Naive thymus-derived CD4-positive, alpha-beta T cell (primary cell): ENCODE measurements around the gene RNF144A. TPM values are rescaled to one million over a fixed set of nuclear protein-coding genes. Genes with fewer than 3 reads are reported as not detected.
A peak's percentile ranks its signal among the peaks of the same experiment; 100 is the strongest.

Experiments
- ATAC-seq: fragments of 150-1000 bp; cut with Tn5 transposase; 2 replicates; pipeline ENCODE4 v1.10.0; 2021; ENCODE audit warnings: mild to moderate bottlenecking, moderate library complexity
- CTCF ChIA-PET: fragments of 350-600 bp; sonication (Branson Sonifier 250); formaldehyde crosslinking; loops from one replicate; lab custom pipeline; 2021; ENCODE audit warnings: antibody characterized with exemption; lab: Charles Lee
- POLR2A ChIA-PET: fragments of 350-600 bp; sonication (Branson Sonifier 250); formaldehyde crosslinking; loops from one replicate; lab custom pipeline; 2021; ENCODE audit warnings: antibody characterized with exemption, inconsistent platforms; lab: Charles Lee
- DNase-seq, 9 donors: peaks; one replicate each; pipeline versions ENCODE4 v3.0.0 to v3.0.0-alpha.2; 2020 to 2022; ENCODE audit warnings: mixed read lengths in 1 of 9
- H3K27ac ChIP-seq: one replicate; pipeline ENCODE4 v1.7.0; 2013; ENCODE audit warnings: mild to moderate bottlenecking, low read depth, low read length, moderate library complexity
- H3K27me3 ChIP-seq, 2 donors: one replicate each; pipeline ENCODE4 v1.7.0; 2013; ENCODE audit warnings: low read length in 2 of 2, mild to moderate bottlenecking in 2 of 2, moderate library complexity in 2 of 2; ENCODE audit not compliant: control insufficient read depth in 2 of 2, insufficient read depth in 2 of 2
- H3K36me3 ChIP-seq, 3 experiments: 1 replicate in 2 of 3; 2 replicates in 1 of 3; pipeline ENCODE4 v1.7.0; 2013; ENCODE audit warnings: low read length in 3 of 3, mild to moderate bottlenecking in 3 of 3, moderate library complexity in 1 of 3; ENCODE audit not compliant: insufficient read depth in 3 of 3, control insufficient read depth in 2 of 3
- H3K4me1 ChIP-seq, 2 donors: one replicate each; pipeline ENCODE4 v1.7.0; 2013; ENCODE audit warnings: low read length in 2 of 2, mild to moderate bottlenecking in 2 of 2, moderate library complexity in 1 of 2; ENCODE audit not compliant: control insufficient read depth in 2 of 2, insufficient read depth in 2 of 2
- H3K4me3 ChIP-seq: 2 replicates; pipeline ENCODE4 v1.7.0; 2013; ENCODE audit warnings: mild to moderate bottlenecking, low read length
- H3K9me3 ChIP-seq, 3 experiments: 1 replicate in 2 of 3; 2 replicates in 1 of 3; pipeline ENCODE4 v1.7.0; 2013; ENCODE audit warnings: low read length in 3 of 3; ENCODE audit not compliant: control insufficient read depth in 2 of 3
- H3K27ac Mint-ChIP-seq, 9 donors: one replicate each; pipeline ENCODE4 v1.8.0; 2020 to 2022; ENCODE audit warnings: mixed read lengths in 9 of 9, mild to moderate bottlenecking in 8 of 9, moderate library complexity in 5 of 9, inconsistent platforms in 2 of 9
- H3K27me3 Mint-ChIP-seq, 5 donors: one replicate each; pipeline ENCODE4 v1.8.0; 2021 to 2022; ENCODE audit warnings: mixed read lengths in 5 of 5, mild to moderate bottlenecking in 1 of 5
- H3K36me3 Mint-ChIP-seq, 5 donors: one replicate each; pipeline ENCODE4 v1.8.0; 2020 to 2022; ENCODE audit warnings: mixed read lengths in 5 of 5, mild to moderate bottlenecking in 3 of 5, inconsistent platforms in 1 of 5
- H3K4me1 Mint-ChIP-seq, 7 donors: one replicate each; pipeline ENCODE4 v1.8.0; 2020 to 2022; ENCODE audit warnings: mixed read lengths in 7 of 7, mild to moderate bottlenecking in 3 of 7, inconsistent platforms in 1 of 7
- H3K4me3 Mint-ChIP-seq, 10 donors: one replicate each; pipeline ENCODE4 v1.8.0; 2020 to 2022; ENCODE audit warnings: mild to moderate bottlenecking in 10 of 10, mixed read lengths in 10 of 10, moderate library complexity in 6 of 10, inconsistent platforms in 2 of 10
- H3K9me3 Mint-ChIP-seq, 11 donors: one replicate each; pipeline ENCODE4 v1.8.0; 2020 to 2022; ENCODE audit warnings: mixed read lengths in 11 of 11, mild to moderate bottlenecking in 4 of 11, inconsistent platforms in 1 of 11, moderate library complexity in 1 of 11
- intact Hi-C, 2 donors: fragments of 100-400 bp; cut with micrococcal nuclease; formaldehyde crosslinking; loops; one replicate each; pipeline ENCODE4 v1.15.1; 2023
- polyA plus RNA-seq, 2 donors: library from polyadenylated mRNA; unstranded; fragments of 300-500 nt; fragmentation: Illumina TruSeq; gene quantifications; one replicate each; pipeline ENCODE4 v1.2.3, GENCODE V29; 2021
- total RNA-seq, 6 experiments: library from RNA in 5 of 6; stranded (reverse) in 5 of 6; gene quantifications; 1 replicate in 5 of 6; 2 replicates in 1 of 6; pipeline ENCODE4 v1.2.3 and lab custom pipeline; 2021 to 2026

RNF144A gene
- total and polyA plus RNA-seq, 7 experiments from 2014 or later: 21.2 to 74.4 (median 56.3) TPM

DNA sequence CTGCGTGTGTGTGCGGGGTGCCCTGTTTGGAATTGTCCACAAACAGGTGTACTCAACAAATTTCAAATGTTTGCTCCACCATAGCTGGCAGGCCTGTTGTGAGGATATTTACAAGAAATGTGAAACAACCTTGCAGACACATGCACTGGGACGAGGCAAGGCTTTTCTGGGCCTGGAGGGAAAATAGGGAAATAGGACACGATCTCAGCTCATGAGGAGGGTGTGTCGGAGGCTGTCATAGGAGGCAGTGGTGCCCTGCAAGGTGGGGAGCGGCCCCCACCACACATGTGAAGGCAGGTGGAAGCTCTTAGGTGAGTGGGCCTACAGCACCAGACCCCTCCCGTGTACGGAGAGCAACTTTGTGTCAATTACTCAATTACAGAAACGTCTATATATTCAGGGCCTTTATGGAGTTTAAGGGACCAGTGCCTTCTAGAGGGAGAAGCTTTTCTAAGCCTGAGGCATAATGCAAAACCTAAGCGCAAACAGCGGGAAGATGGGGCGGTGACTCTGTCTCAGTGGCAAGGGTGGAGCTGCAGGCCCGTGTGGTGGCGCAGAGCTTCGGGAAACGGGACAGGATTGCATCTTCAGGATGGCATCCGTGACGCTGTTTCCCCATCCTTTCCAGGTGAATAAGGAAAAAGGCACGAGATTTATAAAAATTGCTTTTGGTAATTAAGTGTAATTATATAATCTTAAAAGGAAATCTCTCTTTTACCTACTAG is 48.0 kb downstream of the RNF144A start:
- Histone ChIP-seq H3K9me3 (no peaks in the 10 kb centered on the region), H3K36me3 (peaks cover 0 to 12% (median 0%) of the 10 kb centered on the region in 3 experiments), H3K4me1 (peaks cover 0 to 7% of the 10 kb centered on the region in 2 donors), H3K27me3 (no peaks in the 10 kb centered on the region), H3K4me3 (no peak overlapping the region), H3K27ac (no peak overlapping the region)
- no peaks in the 10 kb centered on the region for H3K27me3 Mint-ChIP-seq
- H3K36me3 Mint-ChIP-seq: peaks cover 19 to 52% (median 39%) of the 10 kb centered on the region in 5 donors
- ATAC-seq (no peak), DNase-seq (no peak)
- H3K9me3 Mint-ChIP-seq: peaks cover 0 to 6% (median 0%) of the 10 kb centered on the region in 11 donors
- intact Hi-C loops: loop anchor here in 1 of 2 donors (5.0 kb wide), 1 partner anchor 68 kb away; no protein-coding TSS in a partner anchor
- H3K4me3 Mint-ChIP-seq: no peak overlapping the region
- H3K27ac Mint-ChIP-seq: peak overlapping the region in 6 of 9 donors; percentile 24 to 65 (median 52)
- CTCF ChIA-PET: interaction anchor here (0.7 to 2.3 kb wide), 3 partner anchors 21 to 69 kb away, joined by 3 to 7 read pairs (median 3); no protein-coding TSS in a partner anchor
- H3K4me1 Mint-ChIP-seq: peaks cover 14 to 77% (median 63%) of the 10 kb centered on the region in 7 donors
- POLR2A ChIA-PET: no interaction called here

DNA sequence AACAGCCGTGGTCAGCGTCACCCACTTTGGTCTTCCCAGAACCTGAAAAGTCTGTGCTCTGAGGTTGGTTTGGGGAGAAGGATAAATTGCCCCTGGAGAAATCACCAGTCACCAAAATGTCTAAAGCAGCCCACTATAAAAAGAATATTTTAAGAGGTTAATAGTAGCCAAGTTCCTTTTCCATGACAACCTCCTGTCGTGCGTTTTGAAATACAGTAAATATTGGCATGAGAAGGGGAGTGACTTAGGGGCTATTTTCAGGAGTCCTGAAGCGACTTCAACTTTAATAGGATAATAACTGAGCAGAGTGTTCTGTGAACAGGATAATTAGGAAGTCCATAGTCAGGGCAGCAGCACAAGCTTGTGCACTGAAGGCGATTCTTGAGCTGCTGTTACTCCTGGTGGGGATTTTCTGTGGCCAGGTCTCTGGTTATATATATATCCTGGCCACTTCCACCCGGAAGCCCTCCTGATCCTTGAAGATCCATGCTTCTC is 49.3 kb downstream of the RNF144A start:
- Mint-ChIP-seq H3K4me1 (peaks cover 13 to 72% (median 56%) of the 10 kb centered on the region in 7 donors), H3K36me3 (peaks cover 25 to 60% (median 50%) of the 10 kb centered on the region in 5 donors), H3K27me3 (no peaks in the 10 kb centered on the region)

DNA sequence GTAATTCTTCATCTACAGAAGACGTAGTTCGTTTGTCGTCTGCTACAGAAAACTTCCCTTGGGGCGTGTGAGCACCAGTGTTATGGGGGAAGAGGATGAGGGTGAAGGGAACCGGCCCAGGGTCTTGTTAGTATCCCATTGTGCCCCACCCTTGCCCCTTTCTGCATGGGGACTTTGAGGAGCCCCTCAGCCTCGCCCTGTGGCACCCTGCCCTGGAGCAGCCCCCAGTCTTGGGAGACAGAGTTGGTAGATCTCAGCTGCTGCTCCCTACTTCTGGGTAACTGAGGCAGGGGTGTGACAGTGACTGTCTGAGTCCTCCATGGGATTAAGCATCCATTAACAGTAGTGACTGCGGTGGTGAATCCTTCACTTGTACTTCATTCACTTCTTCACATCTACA is 50.1 kb downstream of the RNF144A start:
- no peak for ATAC-seq
- intact Hi-C loops: loop anchor here in 1 of 2 donors (5.0 kb wide), 1 partner anchor 70 kb away; no protein-coding TSS in a partner anchor
- Histone ChIP-seq H3K27ac (no peak overlapping the region), H3K9me3 (no peaks in the 10 kb centered on the region), H3K4me3 (no peak overlapping the region), H3K27me3 (no peaks in the 10 kb centered on the region), H3K36me3 (peaks cover 0 to 26% (median 0%) of the 10 kb centered on the region in 3 experiments), H3K4me1 (no peaks in the 10 kb centered on the region)
- Mint-ChIP-seq H3K4me3 (no peak overlapping the region), H3K27me3 (no peaks in the 10 kb centered on the region), H3K4me1 (peaks cover 13 to 68% (median 55%) of the 10 kb centered on the region in 7 donors), H3K9me3 (peaks cover 0 to 6% (median 0%) of the 10 kb centered on the region in 11 donors), H3K36me3 (peaks cover 25 to 63% (median 51%) of the 10 kb centered on the region in 5 donors), H3K27ac (peak overlapping the region in 3 of 9 donors; percentile 38 to 86 (median 44))
- DNase-seq: no peak
- ChIA-PET POLR2A (no interaction called here), CTCF (interaction anchor here (2.3 kb wide), 1 partner anchor 71 kb away, joined by 7 read pairs; no protein-coding TSS in a partner anchor)

More for the DNA sequence above, 49.3 kb downstream of the RNF144A start:
- intact Hi-C loops: loop anchor here in 1 of 2 donors (5.0 kb wide), 1 partner anchor 69 kb away; no protein-coding TSS in a partner anchor
- H3K27ac Mint-ChIP-seq: peak overlapping the region in 3 of 9 donors; percentile 7 to 86 (median 44)
- ChIA-PET POLR2A (no interaction called here), CTCF (interaction anchor here (2.3 kb wide), 1 partner anchor 70 kb away, joined by 7 read pairs; no protein-coding TSS in a partner anchor)
- no peak overlapping the region for H3K4me3 ChIP-seq
- no peak overlapping the region for H3K27ac ChIP-seq
- no peaks in the 10 kb centered on the region for H3K9me3 ChIP-seq
- no peak overlapping the region for H3K4me3 Mint-ChIP-seq
- DNase-seq (no peak), ATAC-seq (no peak)
- H3K36me3 ChIP-seq: peaks cover 0 to 19% (median 0%) of the 10 kb centered on the region in 3 experiments
- H3K4me1 ChIP-seq: no peaks in the 10 kb centered on the region
- H3K27me3 ChIP-seq: no peaks in the 10 kb centered on the region
- H3K9me3 Mint-ChIP-seq: peaks cover 0 to 6% (median 0%) of the 10 kb centered on the region in 11 donors

DNA sequence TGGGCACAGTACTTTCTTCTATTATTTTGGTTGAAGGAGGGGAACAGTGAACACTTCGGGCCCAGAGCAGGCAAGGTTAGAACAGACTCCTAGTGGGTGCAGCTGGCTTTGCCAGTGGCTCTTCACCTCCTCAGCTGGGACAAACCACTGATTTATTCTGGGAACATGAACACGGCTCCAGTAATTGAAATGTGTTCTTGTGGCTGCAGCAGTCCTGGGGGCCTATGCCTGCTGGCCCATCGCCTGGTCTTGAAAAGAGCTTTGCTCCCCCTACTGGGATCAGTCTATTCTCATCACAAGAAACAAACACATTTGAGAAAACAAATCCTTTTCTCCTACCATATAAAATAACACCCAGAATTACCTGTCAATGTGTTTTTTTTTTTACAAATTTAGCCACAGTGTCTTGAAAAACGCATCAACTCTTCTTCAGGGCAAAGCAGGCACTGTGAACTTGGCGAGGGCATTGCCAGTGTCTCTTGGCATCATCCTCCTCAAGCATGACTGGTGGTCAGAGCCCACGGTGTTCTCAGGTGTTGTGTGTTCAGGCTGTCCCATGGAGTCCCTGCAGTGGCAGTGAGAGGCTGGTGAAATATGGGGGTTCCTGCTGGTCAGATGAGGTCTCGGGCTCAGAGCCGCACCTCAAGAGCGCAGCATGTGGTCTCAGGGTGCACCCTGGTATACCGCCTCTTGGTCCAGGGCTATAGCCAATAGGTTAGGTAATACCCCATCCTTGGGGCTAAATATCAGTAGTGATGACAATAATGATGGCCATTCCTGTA is 51.3 kb downstream of the RNF144A start:
- CTCF ChIA-PET: interaction anchor here (1.2 kb wide), 1 partner anchor 10 kb away, joined by 3 read pairs; no protein-coding TSS in a partner anchor
- Histone ChIP-seq H3K27ac (no peak overlapping the region), H3K4me3 (no peak overlapping the region), H3K9me3 (no peaks in the 10 kb centered on the region), H3K4me1 (no peaks in the 10 kb centered on the region), H3K27me3 (no peaks in the 10 kb centered on the region), H3K36me3 (peaks cover 0 to 36% (median 0%) of the 10 kb centered on the region in 3 experiments)
- ATAC-seq (no peak), DNase-seq (no peak)
- Mint-ChIP-seq H3K27ac (peak overlapping the region in 3 of 9 donors; percentile 8 to 38 (median 26)), H3K9me3 (peaks cover 0 to 6% (median 0%) of the 10 kb centered on the region in 11 donors), H3K4me1 (peaks cover 11 to 60% (median 46%) of the 10 kb centered on the region in 7 donors), H3K36me3 (peaks cover 20 to 61% (median 45%) of the 10 kb centered on the region in 5 donors), H3K27me3 (no peaks in the 10 kb centered on the region), H3K4me3 (no peak overlapping the region)
- intact Hi-C loops: loop anchor here (1.0 to 5.0 kb wide), 2 partner anchors 71 kb away; no protein-coding TSS in a partner anchor
- POLR2A ChIA-PET: no interaction called here

DNA sequence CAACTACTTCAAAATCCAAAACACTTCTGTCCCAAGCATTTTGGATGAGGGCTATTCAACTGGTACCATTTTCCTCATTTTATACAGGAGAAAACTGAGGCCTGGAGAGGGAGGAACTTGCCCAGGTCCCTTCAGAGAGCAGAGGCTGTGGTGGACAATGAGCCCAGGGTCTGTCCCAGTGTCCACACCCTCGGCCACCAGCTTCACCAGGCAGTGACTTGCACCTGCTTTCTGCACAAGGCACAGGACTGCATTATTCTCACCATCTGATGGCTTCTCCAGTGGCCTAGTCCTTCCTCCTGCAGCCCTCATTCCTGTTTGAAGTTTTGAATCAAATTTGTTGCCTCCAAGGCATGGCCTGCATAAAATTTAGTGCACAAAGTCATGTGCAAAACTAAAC is 53.3 kb downstream of the RNF144A start:
- Mint-ChIP-seq H3K27ac (peak overlapping the region in 2 of 9 donors; percentile 17 to 71), H3K9me3 (no peaks in the 10 kb centered on the region), H3K36me3 (peaks cover 16 to 63% (median 42%) of the 10 kb centered on the region in 5 donors), H3K4me1 (peaks cover 5 to 59% (median 37%) of the 10 kb centered on the region in 7 donors), H3K4me3 (no peak overlapping the region), H3K27me3 (no peaks in the 10 kb centered on the region)
- ATAC-seq: no peak
- POLR2A ChIA-PET: no interaction called here
- Histone ChIP-seq H3K4me1 (no peaks in the 10 kb centered on the region), H3K27ac (no peak overlapping the region), H3K27me3 (no peaks in the 10 kb centered on the region), H3K4me3 (no peak overlapping the region), H3K9me3 (no peaks in the 10 kb centered on the region), H3K36me3 (peaks cover 0 to 45% (median 0%) of the 10 kb centered on the region in 3 experiments)
- CTCF ChIA-PET: interaction anchor here (0.5 kb wide), 1 partner anchor 202 kb away, joined by 3 read pairs; no protein-coding TSS in a partner anchor
- no peak for DNase-seq
- intact Hi-C loops: no loop called here
